ENCODE measurements around the gene SLC13A1.

DNA sequence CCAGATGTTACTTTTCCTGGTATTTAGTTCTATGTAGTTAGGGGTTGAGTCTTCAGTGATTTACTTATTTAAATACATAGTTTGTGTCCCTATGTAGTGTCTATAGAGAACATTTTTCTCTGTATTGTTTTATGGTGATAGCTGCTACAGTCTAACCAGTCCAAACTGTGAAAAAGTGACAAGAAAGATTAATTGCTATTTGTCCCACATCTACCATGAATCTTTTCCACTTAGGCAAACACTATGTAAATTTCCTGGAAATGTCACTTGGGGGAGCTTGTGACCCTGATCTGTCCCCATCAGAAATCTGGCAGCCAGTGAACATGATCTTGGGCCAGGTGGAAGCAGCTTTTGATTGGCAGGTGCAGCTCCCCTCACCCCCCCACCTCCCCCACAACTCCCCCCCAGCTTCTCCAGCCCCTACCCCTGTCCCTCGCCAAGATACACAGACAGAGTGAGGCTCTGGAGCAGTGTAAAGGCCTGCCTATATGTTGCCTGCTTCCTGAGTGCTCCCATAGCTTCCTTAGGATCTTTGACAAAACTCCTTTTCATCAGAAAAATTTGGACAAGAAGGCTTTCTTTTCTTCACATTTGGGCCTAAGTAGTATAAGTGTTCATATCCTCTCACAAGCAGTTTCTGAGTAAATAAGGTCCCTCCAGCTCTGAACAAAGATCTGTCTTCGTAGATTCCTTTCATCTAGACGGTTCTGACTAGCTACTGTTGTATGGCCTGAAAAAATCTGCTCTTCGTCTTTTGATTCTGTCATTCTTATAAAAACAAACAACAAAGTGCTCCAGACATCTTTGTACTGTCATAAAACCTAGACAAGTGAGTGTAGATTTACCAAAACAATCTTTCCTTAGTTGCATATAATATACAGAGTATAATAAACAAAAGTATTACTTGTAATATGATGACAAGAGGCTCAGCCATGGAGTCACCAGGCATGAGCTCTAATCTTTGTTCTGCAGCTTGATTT lies 31.5 kb upstream of the SLC13A1 start:
- TF ChIP-seq CTCF (IDR thresholded peaks at IDR 0.05 in 8 of 11, conservative IDR thresholded peaks at IDR 0.05 in 3 of 11) (no peak), POLR2A (IDR thresholded peaks at IDR 0.05) (no peak)

Measured in spleen (tissue), 7 donors.